GM23338 (cell line): ENCODE data around the gene AFF2. TPM values are rescaled to one million over a fixed set of nuclear protein-coding genes. Genes with fewer than 3 reads are reported as not detected.

Source experiments
- ATAC-seq: fragments of 200-7000 bp; cut with Tn5 transposase; 3 replicates; pipeline ENCODE4 v1.9.1; 2020
- DNase-seq: peaks from one replicate; pipeline ENCODE4 v3.0.0-alpha.2; 2015; ENCODE audit warnings: low spot score
- H2AFZ ChIP-seq: fragments of 200-600 bp; sonication (generic); 2 replicates; pipeline ENCODE4 v1.8.0; 2016; ENCODE audit warnings: antibody characterized with exemption, mild to moderate bottlenecking, moderate library complexity
- H3F3A ChIP-seq: fragments of 200-600 bp; sonication (generic); replicated peaks from 2 replicates; pipeline ENCODE4 v1.8.0; 2017; ENCODE audit warnings: antibody characterized with exemption, mixed run types, low read depth
- H3K27ac ChIP-seq: fragments of 200-600 bp; sonication (generic); 2 replicates; pipeline ENCODE4 v1.6.1; 2016; ENCODE audit warnings: low read depth
- H3K27me3 ChIP-seq: fragments of 200-600 bp; sonication (generic); 2 replicates; pipeline ENCODE4 v1.8.0; 2016; ENCODE audit warnings: mild to moderate bottlenecking, mixed run types, moderate library complexity; ENCODE audit not compliant: insufficient read depth
- H3K36me3 ChIP-seq: fragments of 200-600 bp; sonication (generic); 2 replicates; pipeline ENCODE4 v1.8.0; 2016; ENCODE audit warnings: mild to moderate bottlenecking; ENCODE audit not compliant: insufficient read depth
- H3K4me1 ChIP-seq: fragments of 200-600 bp; sonication (generic); 2 replicates; pipeline ENCODE4 v1.8.0; 2016; ENCODE audit warnings: mild to moderate bottlenecking, moderate library complexity; ENCODE audit not compliant: insufficient read depth
- H3K4me2 ChIP-seq: fragments of 200-600 bp; sonication (generic); 2 replicates; pipeline ENCODE4 v1.7.1; 2017; ENCODE audit warnings: mixed run types
- H3K4me3 ChIP-seq: fragments of 200-600 bp; sonication (generic); 2 replicates; pipeline ENCODE4 v1.6.1; 2016; ENCODE audit warnings: mixed run types
- H3K79me2 ChIP-seq: fragments of 200-600 bp; sonication (generic); replicated peaks from 2 replicates; pipeline ENCODE4 v1.8.0; 2017; ENCODE audit warnings: mild to moderate bottlenecking; ENCODE audit not compliant: insufficient read depth
- H3K9me2 ChIP-seq: fragments of 200-600 bp; sonication (generic); 2 replicates; pipeline ENCODE4 v1.8.0; 2017; ENCODE audit not compliant: insufficient read depth
- H4K20me1 ChIP-seq: fragments of 200-600 bp; sonication (generic); replicated peaks from 2 replicates; pipeline ENCODE4 v1.8.0; 2017; ENCODE audit warnings: mild to moderate bottlenecking; ENCODE audit not compliant: insufficient read depth
- H3K27ac Mint-ChIP-seq: 2 replicates; pipeline ENCODE4 v1.8.0; 2020; ENCODE audit warnings: inconsistent platforms, mild to moderate bottlenecking, moderate library complexity, mixed read lengths
- H3K27me3 Mint-ChIP-seq: 3 replicates; pipeline ENCODE4 v1.8.0; 2022; ENCODE audit warnings: low read depth, mild to moderate bottlenecking, moderate library complexity, mixed read lengths, inconsistent platforms; ENCODE audit not compliant: insufficient read depth, poor library complexity
- H3K36me3 Mint-ChIP-seq: 3 replicates; pipeline ENCODE4 v1.8.0; 2021; ENCODE audit warnings: low read depth, mild to moderate bottlenecking, inconsistent platforms, moderate library complexity, mixed read lengths
- H3K4me1 Mint-ChIP-seq: 3 replicates; pipeline ENCODE4 v1.8.0; 2020; ENCODE audit warnings: mild to moderate bottlenecking, inconsistent platforms, mixed read lengths
- H3K4me3 Mint-ChIP-seq: 3 replicates; pipeline ENCODE4 v1.8.0; 2021; ENCODE audit warnings: moderate library complexity, mild to moderate bottlenecking, inconsistent platforms, mixed read lengths
- H3K9me3 Mint-ChIP-seq: 3 replicates; pipeline ENCODE4 v1.8.0; 2020; ENCODE audit warnings: moderate library complexity, mild to moderate bottlenecking, inconsistent platforms, mixed read lengths
- CREB1 ChIP-seq: fragments of 250-450 bp; sonication (Bioruptor Pico); IDR thresholded peaks from 2 replicates; pipeline ENCODE4 v1.5.0; 2020; ENCODE audit warnings: low read depth, mild to moderate bottlenecking, moderate library complexity
- EZH2 ChIP-seq: fragments of 200-600 bp; sonication (generic); IDR thresholded peaks from one replicate; pipeline ENCODE4 v1.8.0; 2017; ENCODE audit warnings: antibody characterized with exemption, mild to moderate bottlenecking, low read depth; ENCODE audit not compliant: unreplicated experiment
- EZH2phosphoT487 ChIP-seq: fragments of 200-600 bp; sonication (generic); IDR thresholded peaks from one replicate; pipeline ENCODE4 v1.8.1; 2018; ENCODE audit warnings: antibody characterized with exemption; ENCODE audit not compliant: unreplicated experiment
- JUNB ChIP-seq: IDR thresholded peaks from one replicate; pipeline ENCODE4 v1.6.1; 2016; ENCODE audit warnings: antibody characterized with exemption; ENCODE audit not compliant: unreplicated experiment
- NANOG ChIP-seq: IDR thresholded peaks from 2 replicates; pipeline ENCODE4 v1.6.1; 2016; ENCODE audit warnings: antibody characterized with exemption, borderline replicate concordance
- POLR2AphosphoS5 ChIP-seq: IDR thresholded peaks from 2 replicates; pipeline ENCODE4 v1.6.1; 2016; ENCODE audit warnings: antibody characterized with exemption, low read depth
- STAT1 ChIP-seq: IDR thresholded peaks from one replicate; pipeline ENCODE4 v1.6.1; 2016; ENCODE audit warnings: antibody characterized with exemption; ENCODE audit not compliant: unreplicated experiment
- ZNF114 ChIP-seq: fragments of 250-450 bp; sonication (Bioruptor Pico); IDR thresholded peaks from 2 replicates; pipeline ENCODE4 v1.5.0; 2020; ENCODE audit warnings: mild to moderate bottlenecking, moderate library complexity
- ZNF331 ChIP-seq: fragments of 250-450 bp; sonication (Bioruptor Pico); IDR thresholded peaks from 2 replicates; pipeline ENCODE4 v1.5.0; 2020; ENCODE audit warnings: low read depth, mild to moderate bottlenecking, moderate library complexity
- polyA plus RNA-seq: library from polyadenylated mRNA; unstranded; fragments of >200 nt; fragmentation: Nextera tagmentation; extraction: Ambion mirVana; gene quantifications from 2 replicates; pipeline ENCODE4 v1.2.1, GENCODE V29; 2016
- total RNA-seq: library from RNA; depleted of rRNA; stranded (reverse); fragments of >200 nt; shearing (Covaris generic); gene quantifications from 2 replicates; pipeline ENCODE4 v1.2.3, GENCODE V29; 2014
- TF ChIP-seq, protein P1 (sequence below): IDR thresholded peaks from one replicate; pipeline ENCODE4 v1.6.1; 2018; ENCODE audit warnings: antibody characterized with exemption; ENCODE audit not compliant: unreplicated experiment
- TF ChIP-seq, protein P2 (sequence below), 2 experiments: fragments of 200-600 bp in 1 of 2; sonication (generic) in 1 of 2; conservative IDR thresholded peaks; 2 replicates each; pipeline versions ENCODE4 v1.5.1 to v1.6.1; 2016 to 2017; ENCODE audit warnings: antibody characterized with exemption in 2 of 2, low read depth in 2 of 2, mild to moderate bottlenecking in 2 of 2, moderate library complexity in 1 of 2
- TF ChIP-seq, protein P3 (sequence below): IDR thresholded peaks from 2 replicates; pipeline ENCODE4 v1.6.1; 2016; ENCODE audit warnings: antibody characterized with exemption

Gene AFF2
- total and polyA plus RNA-seq, 2 experiments from 2014 or later, result 1.6 to 5.8 TPM

DNA sequence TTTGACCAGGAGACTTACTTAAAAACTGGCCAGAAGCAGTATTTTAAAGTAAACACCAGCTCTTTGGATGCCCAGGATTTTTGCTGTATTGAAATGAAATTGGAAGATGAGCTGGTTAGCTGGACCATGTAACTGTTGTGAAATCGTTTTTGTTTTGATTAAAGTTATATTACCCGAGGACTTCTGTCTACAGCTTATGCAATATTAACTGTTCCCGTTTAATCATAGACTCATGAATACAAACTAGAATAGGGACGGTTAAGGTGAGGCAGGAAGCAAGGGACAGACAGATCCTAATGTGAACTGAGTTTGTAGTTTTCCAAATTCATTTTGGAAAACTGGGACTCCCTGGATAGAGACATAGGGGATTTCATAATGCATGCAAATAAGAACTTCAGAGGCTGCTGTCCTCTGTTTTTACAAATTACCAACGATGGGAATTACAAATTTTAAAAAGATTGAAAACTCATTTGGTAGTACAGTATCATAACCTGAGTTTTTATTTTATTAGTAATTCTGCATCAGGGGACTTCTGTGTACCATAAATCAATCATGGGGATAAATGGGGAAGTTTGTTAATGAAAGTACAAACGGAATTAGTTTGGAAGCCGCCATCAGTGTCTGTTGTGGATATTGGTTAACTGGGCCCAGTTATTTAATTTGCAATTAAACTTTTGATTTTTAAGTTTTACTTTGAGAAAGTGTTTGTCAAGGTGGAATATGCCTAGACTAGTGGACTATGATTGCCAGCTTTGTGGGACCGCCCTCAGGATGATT lies 304.4 kb downstream of the AFF2 start:
- Mint-ChIP-seq H3K27ac (no peak overlapping the region), H3K4me1 (peaks cover 23% of the 10 kb centered on the region; the same call in 2 of the 3 replicates), H3K36me3 (no peaks in the 10 kb centered on the region), H3K27me3 (no peaks in the 10 kb centered on the region), H3K9me3 (no peaks in the 10 kb centered on the region), H3K4me3 (no peak overlapping the region)
- H3K9me2 ChIP-seq, result no peaks in the 10 kb centered on the region
- H3K27me3 ChIP-seq, result no peaks in the 10 kb centered on the region
- H3K4me3 ChIP-seq, result no peak overlapping the region
- no peak for DNase-seq
- H3K4me2 ChIP-seq, result no peak overlapping the region
- no peaks in the 10 kb centered on the region for H3F3A ChIP-seq
- no peak overlapping the region for H3K27ac ChIP-seq
- no peak for ATAC-seq
- H3K79me2 ChIP-seq, result no peaks in the 10 kb centered on the region
- TF ChIP-seq STAT1, result no peak
- TF ChIP-seq, protein P1, sequence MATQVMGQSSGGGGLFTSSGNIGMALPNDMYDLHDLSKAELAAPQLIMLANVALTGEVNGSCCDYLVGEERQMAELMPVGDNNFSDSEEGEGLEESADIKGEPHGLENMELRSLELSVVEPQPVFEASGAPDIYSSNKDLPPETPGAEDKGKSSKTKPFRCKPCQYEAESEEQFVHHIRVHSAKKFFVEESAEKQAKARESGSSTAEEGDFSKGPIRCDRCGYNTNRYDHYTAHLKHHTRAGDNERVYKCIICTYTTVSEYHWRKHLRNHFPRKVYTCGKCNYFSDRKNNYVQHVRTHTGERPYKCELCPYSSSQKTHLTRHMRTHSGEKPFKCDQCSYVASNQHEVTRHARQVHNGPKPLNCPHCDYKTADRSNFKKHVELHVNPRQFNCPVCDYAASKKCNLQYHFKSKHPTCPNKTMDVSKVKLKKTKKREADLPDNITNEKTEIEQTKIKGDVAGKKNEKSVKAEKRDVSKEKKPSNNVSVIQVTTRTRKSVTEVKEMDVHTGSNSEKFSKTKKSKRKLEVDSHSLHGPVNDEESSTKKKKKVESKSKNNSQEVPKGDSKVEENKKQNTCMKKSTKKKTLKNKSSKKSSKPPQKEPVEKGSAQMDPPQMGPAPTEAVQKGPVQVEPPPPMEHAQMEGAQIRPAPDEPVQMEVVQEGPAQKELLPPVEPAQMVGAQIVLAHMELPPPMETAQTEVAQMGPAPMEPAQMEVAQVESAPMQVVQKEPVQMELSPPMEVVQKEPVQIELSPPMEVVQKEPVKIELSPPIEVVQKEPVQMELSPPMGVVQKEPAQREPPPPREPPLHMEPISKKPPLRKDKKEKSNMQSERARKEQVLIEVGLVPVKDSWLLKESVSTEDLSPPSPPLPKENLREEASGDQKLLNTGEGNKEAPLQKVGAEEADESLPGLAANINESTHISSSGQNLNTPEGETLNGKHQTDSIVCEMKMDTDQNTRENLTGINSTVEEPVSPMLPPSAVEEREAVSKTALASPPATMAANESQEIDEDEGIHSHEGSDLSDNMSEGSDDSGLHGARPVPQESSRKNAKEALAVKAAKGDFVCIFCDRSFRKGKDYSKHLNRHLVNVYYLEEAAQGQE, result no peak
- TF ChIP-seq, protein P2, sequence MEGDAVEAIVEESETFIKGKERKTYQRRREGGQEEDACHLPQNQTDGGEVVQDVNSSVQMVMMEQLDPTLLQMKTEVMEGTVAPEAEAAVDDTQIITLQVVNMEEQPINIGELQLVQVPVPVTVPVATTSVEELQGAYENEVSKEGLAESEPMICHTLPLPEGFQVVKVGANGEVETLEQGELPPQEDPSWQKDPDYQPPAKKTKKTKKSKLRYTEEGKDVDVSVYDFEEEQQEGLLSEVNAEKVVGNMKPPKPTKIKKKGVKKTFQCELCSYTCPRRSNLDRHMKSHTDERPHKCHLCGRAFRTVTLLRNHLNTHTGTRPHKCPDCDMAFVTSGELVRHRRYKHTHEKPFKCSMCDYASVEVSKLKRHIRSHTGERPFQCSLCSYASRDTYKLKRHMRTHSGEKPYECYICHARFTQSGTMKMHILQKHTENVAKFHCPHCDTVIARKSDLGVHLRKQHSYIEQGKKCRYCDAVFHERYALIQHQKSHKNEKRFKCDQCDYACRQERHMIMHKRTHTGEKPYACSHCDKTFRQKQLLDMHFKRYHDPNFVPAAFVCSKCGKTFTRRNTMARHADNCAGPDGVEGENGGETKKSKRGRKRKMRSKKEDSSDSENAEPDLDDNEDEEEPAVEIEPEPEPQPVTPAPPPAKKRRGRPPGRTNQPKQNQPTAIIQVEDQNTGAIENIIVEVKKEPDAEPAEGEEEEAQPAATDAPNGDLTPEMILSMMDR (conservative IDR thresholded peaks at IDR 0.05; ENCODE audit: low read depth in 2 of 2), result no peak
- no peak for TF ChIP-seq EZH2phosphoT487
- TF ChIP-seq ZNF331 (CRISPR knock-in tag), result no peak
- no peak for TF ChIP-seq ZNF114
- no peak for TF ChIP-seq EZH2
- TF ChIP-seq NANOG, result no peak
- TF ChIP-seq, protein P3, sequence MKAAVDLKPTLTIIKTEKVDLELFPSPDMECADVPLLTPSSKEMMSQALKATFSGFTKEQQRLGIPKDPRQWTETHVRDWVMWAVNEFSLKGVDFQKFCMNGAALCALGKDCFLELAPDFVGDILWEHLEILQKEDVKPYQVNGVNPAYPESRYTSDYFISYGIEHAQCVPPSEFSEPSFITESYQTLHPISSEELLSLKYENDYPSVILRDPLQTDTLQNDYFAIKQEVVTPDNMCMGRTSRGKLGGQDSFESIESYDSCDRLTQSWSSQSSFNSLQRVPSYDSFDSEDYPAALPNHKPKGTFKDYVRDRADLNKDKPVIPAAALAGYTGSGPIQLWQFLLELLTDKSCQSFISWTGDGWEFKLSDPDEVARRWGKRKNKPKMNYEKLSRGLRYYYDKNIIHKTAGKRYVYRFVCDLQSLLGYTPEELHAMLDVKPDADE, result no peak
- no peak for TF ChIP-seq JUNB
- TF ChIP-seq CREB1, result no peak
- TF ChIP-seq POLR2AphosphoS5, result no peak
- no peaks in the 10 kb centered on the region for H4K20me1 ChIP-seq
- no peaks in the 10 kb centered on the region for H3K36me3 ChIP-seq
- no peak overlapping the region for H2AFZ ChIP-seq
- H3K4me1 ChIP-seq, result no peaks in the 10 kb centered on the region
